MM.1S (cell line): ENCODE results near the gene TBC1D10A.

Experiments used
- DNase-seq: peaks from one replicate; pipeline ENCODE4 v3.0.0-alpha.2; 2015
- H2AFZ ChIP-seq: fragments of 300-600 bp; sonication (generic); 2 replicates; pipeline ENCODE4 v1.6.0; 2016; ENCODE audit warnings: antibody characterized with exemption, low read length
- H3F3A ChIP-seq: fragments of 300-600 bp; sonication (generic); 2 replicates; pipeline ENCODE4 v1.6.1; 2016; ENCODE audit warnings: mild to moderate bottlenecking, antibody characterized with exemption, low read length, moderate library complexity, mixed read lengths; ENCODE audit not compliant: insufficient read depth
- H3K27ac ChIP-seq: fragments of 300-600 bp; sonication (generic); 2 replicates; pipeline ENCODE4 v1.5.1; 2016; ENCODE audit warnings: mild to moderate bottlenecking, low read length
- H3K27me3 ChIP-seq: fragments of 300-600 bp; sonication (generic); replicated peaks from 2 replicates; pipeline ENCODE4 v1.6.0; 2016; ENCODE audit warnings: low read length; ENCODE audit not compliant: insufficient read depth
- H3K36me3 ChIP-seq: fragments of 300-600 bp; sonication (generic); replicated peaks from 2 replicates; pipeline ENCODE4 v1.6.1; 2016; ENCODE audit warnings: mild to moderate bottlenecking, low read length, mixed read lengths; ENCODE audit not compliant: insufficient read depth
- H3K4me1 ChIP-seq: fragments of 300-600 bp; sonication (generic); 2 replicates; pipeline ENCODE4 v1.6.1; 2016; ENCODE audit warnings: low read length, mixed read lengths
- H3K4me2 ChIP-seq: fragments of 300-600 bp; sonication (generic); 2 replicates; pipeline ENCODE4 v1.6.0; 2016; ENCODE audit warnings: low read depth, low read length
- H3K4me3 ChIP-seq: fragments of 300-600 bp; sonication (generic); 2 replicates; pipeline ENCODE4 v1.5.1; 2016; ENCODE audit warnings: low read length, mixed read lengths
- H3K79me2 ChIP-seq: fragments of 300-600 bp; sonication (generic); 2 replicates; pipeline ENCODE4 v1.6.1; 2016; ENCODE audit warnings: mixed run types, low read length, mixed read lengths
- H3K9ac ChIP-seq: fragments of 300-600 bp; sonication (generic); 2 replicates; pipeline ENCODE4 v1.6.1; 2016; ENCODE audit warnings: low read length, mixed read lengths
- H3K9me2 ChIP-seq: fragments of 300-600 bp; sonication (generic); replicated peaks from 2 replicates; pipeline ENCODE4 v1.6.1; 2016; ENCODE audit warnings: mild to moderate bottlenecking, low read length, mixed read lengths; ENCODE audit not compliant: insufficient read depth
- H3K9me3 ChIP-seq: fragments of 300-600 bp; sonication (generic); replicated peaks from 2 replicates; pipeline ENCODE4 v1.6.1; 2016; ENCODE audit warnings: mild to moderate bottlenecking, low read length, mixed read lengths; ENCODE audit not compliant: insufficient read depth
- H4K20me1 ChIP-seq: fragments of 300-600 bp; sonication (generic); 2 replicates; pipeline ENCODE4 v1.6.1; 2016; ENCODE audit warnings: mild to moderate bottlenecking, low read length, moderate library complexity, mixed read lengths; ENCODE audit not compliant: insufficient read depth
- CTCF ChIP-seq: fragments of 300-600 bp; sonication (generic); IDR thresholded peaks from 2 replicates; pipeline ENCODE4 v1.5.1; 2016; ENCODE audit warnings: antibody characterized with exemption, low read length, mixed read lengths
- EZH2 ChIP-seq: fragments of 300-600 bp; sonication (generic); optimal IDR thresholded peaks from 2 replicates; pipeline ENCODE3; 2017; ENCODE audit warnings: low read depth, mild to moderate bottlenecking, antibody characterized with exemption, low read length, mixed read lengths
- EZH2phosphoT487 ChIP-seq: fragments of 300-600 bp; sonication (generic); IDR thresholded peaks from 2 replicates; pipeline ENCODE4 v1.6.1; 2018; ENCODE audit warnings: antibody characterized with exemption, low read length

The TBC1D10A gene

GRCh38 chr22:30314915-30315314 lies 11.8 kb downstream of the TBC1D10A start:
- Histone ChIP-seq H3F3A (peaks cover 8% of the 10 kb centered on the region), H3K36me3 (no peaks in the 10 kb centered on the region), H3K4me1 (peaks cover 16% of the 10 kb centered on the region), H3K9ac (no peak overlapping the region), H4K20me1 (no peaks in the 10 kb centered on the region), H3K9me3 (no peaks in the 10 kb centered on the region), H3K4me2 (no peak overlapping the region), H3K27me3 (no peaks in the 10 kb centered on the region), H3K9me2 (no peaks in the 10 kb centered on the region), H3K79me2 (peaks cover 73% of the 10 kb centered on the region), H3K4me3 (no peak overlapping the region), H3K27ac (no peak overlapping the region), H2AFZ (no peak overlapping the region)
- TF ChIP-seq CTCF (no peak), EZH2phosphoT487 (no peak), EZH2 (no peak)
- no peak for DNase-seq

- TF ChIP-seq CTCF: no peak
- no peak for TF ChIP-seq EZH2phosphoT487
- no peak for TF ChIP-seq EZH2
- Histone ChIP-seq H2AFZ (no peak overlapping the region), H3K27ac (no peak overlapping the region)
Measured at GRCh38 chr22:30313527-30314363, 13.0 kb downstream of the TBC1D10A start.

GRCh38 chr22:30312053-30312452 lies 14.7 kb downstream of the TBC1D10A start:
- peaks cover 40% of the 10 kb centered on the region for H3K4me1 ChIP-seq
- no peak overlapping the region for H3K9ac ChIP-seq
- no peaks in the 10 kb centered on the region for H3K9me2 ChIP-seq
- peaks cover 12% of the 10 kb centered on the region for H3F3A ChIP-seq
- no peak overlapping the region for H3K4me2 ChIP-seq
- H3K27me3 ChIP-seq: no peaks in the 10 kb centered on the region
- H3K4me3 ChIP-seq: no peak overlapping the region
- no peak for DNase-seq
- no peak overlapping the region for H3K27ac ChIP-seq
- H4K20me1 ChIP-seq: no peaks in the 10 kb centered on the region
- H3K79me2 ChIP-seq: peaks cover 74% of the 10 kb centered on the region
- H3K36me3 ChIP-seq: no peaks in the 10 kb centered on the region
- H3K9me3 ChIP-seq: no peaks in the 10 kb centered on the region
- no peak overlapping the region for H2AFZ ChIP-seq
- TF ChIP-seq EZH2: no peak
- TF ChIP-seq EZH2phosphoT487: no peak
- no peak for TF ChIP-seq CTCF

More at GRCh38 chr22:30313527-30314363, 13.0 kb downstream of the TBC1D10A start:
- Histone ChIP-seq H3K79me2 (peaks cover 72% of the 10 kb centered on the region), H3K9ac (no peak overlapping the region), H4K20me1 (no peaks in the 10 kb centered on the region), H3K4me3 (no peak overlapping the region), H3K9me2 (no peaks in the 10 kb centered on the region), H3K27me3 (no peaks in the 10 kb centered on the region), H3K9me3 (no peaks in the 10 kb centered on the region), H3K4me2 (no peak overlapping the region), H3K4me1 (peaks cover 26% of the 10 kb centered on the region), H3F3A (peaks cover 12% of the 10 kb centered on the region), H3K36me3 (no peaks in the 10 kb centered on the region)
- no peak for DNase-seq
